Activated CD4-positive, alpha-beta T cell treated with anti-CD3 and anti-CD28 coated beads for 48 hours (primary cell): ENCODE measurements around the gene TRABD2A.
"Not testable (repeated sequence)": the region's sequence is repeated elsewhere in the genome, so short reads cannot be mapped to it uniquely, and the experiment has no call there.

Source experiments
- DNase-seq: peaks from one replicate; pipeline ENCODE4 v3.0.0-alpha.2; 2020

The TRABD2A gene

DNA sequence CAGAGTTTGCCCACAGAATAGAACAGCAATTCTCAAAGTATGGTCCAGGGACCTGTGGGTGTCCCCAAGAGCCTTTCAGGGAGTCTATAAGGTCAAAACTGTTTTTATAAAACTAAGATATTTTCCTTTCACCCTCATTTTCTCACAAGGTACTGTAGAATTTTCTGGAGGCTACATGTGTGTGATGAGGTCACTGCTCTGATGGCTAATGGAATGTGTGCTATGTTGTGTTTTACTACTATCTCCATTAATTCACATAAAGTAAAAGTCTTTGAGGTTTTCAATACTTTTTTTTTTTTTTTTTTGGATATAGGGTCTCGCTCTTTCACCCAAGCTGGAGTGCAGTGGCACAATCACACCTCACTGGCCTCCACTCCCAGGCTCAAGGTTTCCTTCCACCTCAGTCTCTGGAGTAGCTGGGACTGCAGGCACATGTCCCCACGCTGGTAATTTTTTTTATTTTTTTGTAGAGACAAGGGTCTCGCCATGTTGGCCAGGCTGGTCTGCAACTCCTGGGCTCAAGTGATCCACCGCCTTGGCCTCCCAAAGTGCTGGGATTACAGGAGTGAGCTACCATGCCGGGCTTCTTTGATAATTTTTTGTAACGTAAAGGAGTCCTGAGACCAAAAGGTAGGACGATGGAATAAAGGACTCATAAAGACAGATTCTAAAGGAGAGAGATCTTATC, 1.8 kb downstream of the TRABD2A start:
- peak; percentile 3 for DNase-seq

DNA sequence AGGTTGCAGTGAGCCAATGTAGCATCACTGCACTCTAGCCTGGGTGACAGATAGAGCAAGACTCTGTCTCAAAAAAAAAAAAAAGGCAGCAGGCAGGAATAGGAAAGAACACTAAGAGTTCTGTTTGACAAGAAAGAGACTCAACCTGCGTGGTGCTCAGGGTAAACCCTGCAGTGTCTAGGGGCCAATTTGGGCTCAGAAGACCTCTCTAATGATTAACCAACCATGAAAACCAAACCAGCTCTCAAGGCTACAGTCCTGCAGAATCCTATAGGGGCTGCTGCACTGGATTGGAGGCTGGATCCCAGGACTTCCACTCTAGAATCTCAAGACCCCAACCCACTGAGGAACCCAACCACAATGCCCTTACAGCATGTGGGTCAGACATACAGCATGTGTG, 2.4 kb downstream of the TRABD2A start:
- peak; percentile 12 for DNase-seq

- DNase-seq = no peak
Measured at GRCh38 chr2:84876369-84876768, 4.5 kb downstream of the TRABD2A start.

- not testable (repeated sequence) for DNase-seq
Measured at GRCh38 chr2:84875619-84876018, 5.3 kb downstream of the TRABD2A start.

GRCh38 chr2:84875213-84875560, 5.7 kb downstream of the TRABD2A start:
- no peak for DNase-seq

DNA sequence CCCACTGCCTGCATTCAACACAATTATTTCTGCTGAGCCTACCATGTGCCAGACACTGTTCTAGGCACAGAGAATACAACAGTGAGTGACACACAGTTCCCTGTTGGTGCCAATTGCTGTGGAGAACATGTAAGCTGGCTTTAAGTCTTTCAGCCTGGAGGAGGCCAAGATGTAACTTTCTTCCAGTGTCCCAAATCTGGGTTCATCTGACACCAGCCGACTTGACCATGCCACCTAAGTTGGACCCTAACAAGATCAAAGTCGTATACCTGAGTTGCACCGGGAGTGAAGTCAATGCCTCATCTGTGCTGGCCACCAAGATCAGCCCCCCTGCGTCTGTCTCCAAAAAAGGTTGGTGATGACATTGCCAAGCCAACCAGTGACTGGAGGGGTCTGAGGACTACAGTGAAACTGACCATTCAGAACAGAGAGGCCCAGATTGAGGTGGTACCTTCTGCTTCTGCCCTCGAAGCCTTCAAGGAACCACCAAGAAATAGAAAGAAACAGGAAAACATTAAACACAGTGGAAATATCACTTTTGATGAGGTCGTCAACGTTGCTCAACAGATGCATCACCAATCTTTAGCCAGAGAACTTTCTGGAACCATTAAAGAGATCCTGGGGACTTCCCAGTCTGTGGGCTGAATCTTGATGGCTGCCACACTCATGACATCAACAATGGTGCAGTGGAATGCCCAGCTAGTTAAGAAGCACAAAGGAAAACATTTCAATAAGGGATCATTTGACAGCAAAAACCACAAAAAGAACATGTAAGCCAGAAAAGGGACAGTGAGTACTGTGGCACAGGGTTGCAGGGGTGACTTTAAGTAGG, 6.3 kb downstream of the TRABD2A start:
- peak; percentile 18 for DNase-seq

GRCh38 chr2:84873350-84873749, 7.5 kb downstream of the TRABD2A start:
- peak; percentile 2 for DNase-seq

DNA sequence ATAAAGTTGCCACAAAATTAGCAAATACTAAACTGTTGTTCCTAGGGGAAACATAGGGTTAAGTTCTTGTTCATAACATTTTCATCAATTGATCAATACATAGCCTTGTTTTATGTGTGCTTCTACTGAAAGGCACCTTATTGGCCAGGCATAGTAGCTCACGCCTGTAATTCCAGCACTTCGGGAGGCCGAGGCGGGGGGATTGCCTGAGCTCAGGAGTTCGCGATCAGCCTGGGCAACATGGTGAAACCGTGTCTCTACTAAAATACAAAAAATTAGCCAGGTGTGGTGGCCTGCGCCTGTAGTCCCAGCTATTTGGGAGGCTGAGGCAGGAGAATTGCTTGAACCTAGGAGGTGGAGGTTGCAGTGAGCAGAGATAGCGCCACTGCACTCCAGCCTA, 8.2 kb downstream of the TRABD2A start:
- not testable (repeated sequence) for DNase-seq

- DNase-seq = peak; percentile 3
Measured at GRCh38 chr2:84870306-84870705, 10.6 kb downstream of the TRABD2A start.

DNA sequence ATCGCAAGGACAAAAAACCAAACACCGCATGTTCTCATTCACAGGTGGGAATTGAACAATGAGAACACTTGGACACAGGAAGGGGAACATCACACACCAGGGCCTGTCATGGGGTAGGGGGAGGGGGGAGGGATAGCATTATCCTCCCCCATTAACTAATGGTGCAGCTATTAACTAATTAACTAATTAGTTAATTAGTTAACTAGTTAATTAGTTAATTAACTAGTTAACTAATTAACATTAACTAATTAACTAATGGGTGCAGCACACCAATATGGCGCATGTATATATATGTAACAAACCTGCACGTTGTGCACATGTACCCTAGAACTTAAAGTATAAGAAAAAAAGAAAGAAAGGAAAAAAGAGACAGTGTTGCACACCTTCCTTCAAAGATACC, 12.6 kb downstream of the TRABD2A start:
- not testable (repeated sequence) for DNase-seq

DNA sequence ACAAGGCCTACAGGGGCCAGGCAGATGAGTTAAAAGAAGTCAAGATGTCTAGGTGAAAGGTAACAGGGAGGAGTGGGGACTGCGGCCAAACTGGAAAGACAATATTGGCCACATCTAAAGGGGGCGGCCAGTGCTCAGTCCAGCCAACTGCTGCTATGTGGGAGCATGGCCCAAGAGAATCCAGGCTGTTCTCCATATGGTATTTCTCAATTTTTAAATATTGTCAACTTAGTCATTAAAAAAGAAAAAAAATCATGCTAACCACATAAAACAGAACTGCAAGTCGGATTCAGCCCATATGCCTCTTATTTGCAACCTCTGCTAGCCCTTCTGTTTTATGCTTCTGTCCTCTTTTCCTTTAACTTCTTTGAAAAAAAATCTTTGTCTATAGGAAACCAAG, 14.8 kb downstream of the TRABD2A start:
- no peak for DNase-seq

GRCh38 chr2:84865181-84865783, 15.6 kb downstream of the TRABD2A start:
- peak; percentile 1 for DNase-seq

DNA sequence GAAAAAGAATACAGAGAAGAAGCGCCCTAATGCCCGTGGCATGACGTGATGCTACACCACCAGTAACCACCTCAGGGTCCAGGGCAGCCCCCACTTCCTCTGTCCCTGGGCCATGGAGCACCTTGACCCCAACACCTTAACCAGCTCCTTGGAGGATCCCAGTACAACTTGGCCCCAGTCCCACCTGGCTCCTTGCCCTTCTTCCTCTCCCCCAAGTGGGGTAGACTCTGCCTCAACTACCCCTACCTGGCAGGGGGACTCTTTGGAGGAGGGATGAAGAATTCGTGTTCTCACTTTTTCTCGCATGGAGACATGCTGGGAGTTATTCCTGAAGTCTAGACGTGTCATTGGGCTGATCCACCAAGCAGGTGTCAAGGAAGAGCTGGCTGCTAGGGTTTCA, 18.9 kb downstream of the TRABD2A start:
- DNase-seq = peak; percentile 0

DNA sequence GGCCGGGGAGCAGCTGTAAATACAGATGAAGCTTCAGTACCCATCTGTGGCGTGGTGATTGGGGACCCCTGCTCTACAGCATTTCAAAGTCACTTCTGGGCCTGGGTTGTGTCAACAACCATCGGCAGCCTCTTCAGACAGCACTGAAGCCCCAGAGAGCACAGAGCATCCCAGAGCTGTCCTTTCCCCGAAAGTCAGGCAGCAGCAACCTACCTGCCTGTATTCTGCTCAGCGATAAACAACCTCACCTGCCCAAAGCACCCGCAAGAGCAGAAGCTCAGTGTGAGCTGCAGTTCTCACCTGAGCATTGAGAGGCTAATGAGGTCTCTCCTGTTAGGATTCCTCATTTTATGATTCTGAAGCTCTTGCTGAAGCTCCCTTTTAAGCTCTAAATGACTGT, 19.3 kb downstream of the TRABD2A start:
- peak; percentile 2 for DNase-seq

DNA sequence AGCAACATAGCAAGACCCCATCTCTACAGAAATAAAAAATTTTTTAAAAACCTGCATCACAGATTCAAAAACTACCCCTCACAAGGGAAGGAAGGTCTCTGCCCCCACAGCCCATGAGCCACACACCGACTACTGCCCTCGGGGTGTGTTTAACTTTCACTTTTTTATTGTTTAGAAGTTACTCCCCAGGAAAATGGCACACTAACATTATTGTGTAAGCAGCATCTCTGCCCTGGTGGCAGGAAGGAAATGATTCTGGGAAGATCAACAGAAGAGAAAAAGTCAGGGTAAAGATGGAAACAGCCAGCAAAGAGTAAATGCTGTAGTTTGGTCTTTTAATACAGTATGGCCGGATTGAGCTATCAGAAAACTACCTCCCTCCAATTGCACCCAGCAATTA, 21.9 kb downstream of the TRABD2A start:
- DNase-seq = no peak

GRCh38 chr2:84858123-84858522, 22.8 kb downstream of the TRABD2A start:
- peak; percentile 3 for DNase-seq

GRCh38 chr2:84857566-84857965, 23.3 kb downstream of the TRABD2A start:
- peak; percentile 2 for DNase-seq

GRCh38 chr2:84856787-84857186, 24.1 kb downstream of the TRABD2A start:
- DNase-seq = peak; percentile 67

- peak; percentile 38 for DNase-seq
Measured at GRCh38 chr2:84855731-84856130, 25.2 kb downstream of the TRABD2A start.

DNA sequence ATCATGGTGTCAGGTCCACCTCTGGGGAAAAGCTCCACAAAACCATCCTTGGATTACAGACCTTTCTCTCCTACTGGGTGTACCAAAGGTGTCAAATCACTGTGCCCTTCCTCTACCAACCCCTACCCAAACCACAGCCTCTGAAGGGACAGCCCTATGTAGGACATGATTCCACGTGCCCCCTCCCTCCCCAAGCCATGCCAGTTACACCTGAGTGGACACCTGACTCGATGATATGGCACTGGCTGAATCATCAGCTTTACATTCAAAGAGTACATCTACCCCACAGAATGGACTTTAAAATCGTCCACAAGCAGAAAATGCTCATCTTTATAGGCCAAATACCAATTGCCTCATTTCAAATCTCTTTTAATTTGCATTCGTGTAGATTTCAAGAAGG, 26.0 kb downstream of the TRABD2A start:
- DNase-seq = peak; percentile 1

DNA sequence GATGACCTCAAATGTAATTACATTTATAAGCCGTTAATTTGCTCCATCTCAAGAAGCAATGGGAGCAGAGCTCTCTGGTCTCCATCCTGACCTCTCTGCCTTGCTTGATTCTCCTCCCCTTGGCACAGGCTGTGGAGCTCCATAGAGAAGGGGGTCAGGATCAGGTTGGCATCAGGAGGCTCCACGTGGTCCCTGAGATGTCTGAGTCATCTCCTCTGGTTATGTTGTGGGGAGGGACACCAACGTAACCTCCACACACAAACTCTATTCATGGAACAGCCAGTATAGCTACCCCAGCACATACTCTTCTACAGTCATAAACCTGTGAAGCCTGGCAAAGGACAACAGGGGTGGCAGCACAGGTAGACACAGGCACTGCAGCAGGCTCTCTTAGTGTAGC, 29.0 kb downstream of the TRABD2A start:
- DNase-seq = peak; percentile 3

GRCh38 chr2:84850471-84850870, 30.4 kb downstream of the TRABD2A start:
- DNase-seq = no peak

DNA sequence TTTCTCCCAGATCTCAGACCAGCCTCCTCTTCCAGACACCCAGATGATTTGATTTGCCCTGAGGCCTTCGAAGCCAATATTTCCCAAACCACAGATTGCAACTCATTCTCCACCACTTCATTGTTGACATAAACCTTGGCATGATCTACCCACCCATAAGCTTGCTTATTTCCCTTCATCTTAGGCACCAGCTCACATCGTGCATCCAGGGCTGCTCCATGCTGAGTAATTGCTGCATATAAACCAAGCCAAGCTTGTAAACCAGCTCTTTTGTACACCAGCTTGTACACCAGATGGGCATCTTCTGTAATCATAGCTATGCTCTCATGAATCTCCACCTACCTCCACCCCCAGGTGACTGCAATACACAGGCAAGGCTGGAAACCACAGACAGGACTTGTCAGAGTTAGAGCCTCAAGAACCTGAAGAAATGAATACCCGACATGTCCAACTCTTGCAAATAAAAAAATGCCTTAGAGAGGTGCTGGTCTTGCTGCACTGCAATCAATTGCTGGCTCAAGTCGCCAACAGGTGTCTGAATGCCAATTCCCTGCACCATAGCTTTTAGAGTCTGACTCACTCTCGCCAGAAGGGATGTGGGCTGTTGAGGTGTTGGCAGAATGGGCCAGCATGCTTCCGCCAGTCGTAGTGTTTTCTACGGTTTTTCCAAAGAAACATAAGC, 31.5 kb downstream of the TRABD2A start:
- DNase-seq = peak; percentile 59
